Mucosa of descending colon (tissue), 3 donors: ENCODE measurements around the gene GLIS1. TPM values are rescaled to one million over a fixed set of nuclear protein-coding genes. Genes with fewer than 3 reads are reported as not detected.

Experiments used
- ATAC-seq: fragments of 200-7000 bp; cut with Tn5 transposase; one replicate; pipeline ENCODE4 v1.9.1; 2020; ENCODE audit warnings: mild to moderate bottlenecking, moderate library complexity
- DNase-seq, 3 donors: peaks; one replicate each; pipeline ENCODE4 v3.0.0-alpha.2; 2020
- H3K36me3 ChIP-seq: fragments of 200-600 bp; one replicate; pipeline ENCODE4 v1.8.0; 2021; ENCODE audit warnings: low read depth, mild to moderate bottlenecking
- H3K4me1 ChIP-seq: fragments of 200-600 bp; one replicate; pipeline ENCODE4 v1.8.0; 2021; ENCODE audit warnings: low read depth, mild to moderate bottlenecking
- H3K4me3 ChIP-seq: fragments of 200-600 bp; one replicate; pipeline ENCODE4 v1.8.0; 2021; ENCODE audit warnings: mild to moderate bottlenecking
- H3K9me3 ChIP-seq: fragments of 200-600 bp; one replicate; pipeline ENCODE4 v1.8.0; 2021; ENCODE audit warnings: mild to moderate bottlenecking
- intact Hi-C, 2 donors: fragments of 100-400 bp; cut with DNase I in 1 of 2; cut with micrococcal nuclease in 1 of 2; formaldehyde crosslinking; loops; one replicate each; pipeline versions ENCODE4 v1.11.0 to v1.11.1; 2022; cut with DNase I, micrococcal nuclease
- total RNA-seq, 3 donors: library from RNA; stranded (reverse); fragmentation: NEBNext Ultra II Directional in 2 of 3; extraction: Animal tissue kit (Norgen Biotek cat#: 25700) in 2 of 3; gene quantifications; one replicate each; pipeline versions ENCODE4 v1.2.1 to v1.2.4, GENCODE V29; 2021 to 2023
- TF ChIP-seq, protein P1 (sequence below): fragments of 200-600 bp; IDR thresholded peaks from one replicate; pipeline ENCODE4 v1.8.0; 2022; ENCODE audit warnings: antibody characterized with exemption, mild to moderate bottlenecking
- donor health status: DM: no; HTN: no; CAD: no; lungs with moderate emphysema.
- donor health status: DM: no; HTN: no; CAD: no.
- donor health status: DM: no; HTN: yes; CAD: no.

Gene GLIS1
- total RNA-seq, 3 donors from 2014 or later, result 0.09 to 0.24 (median 0.14) TPM

DNA sequence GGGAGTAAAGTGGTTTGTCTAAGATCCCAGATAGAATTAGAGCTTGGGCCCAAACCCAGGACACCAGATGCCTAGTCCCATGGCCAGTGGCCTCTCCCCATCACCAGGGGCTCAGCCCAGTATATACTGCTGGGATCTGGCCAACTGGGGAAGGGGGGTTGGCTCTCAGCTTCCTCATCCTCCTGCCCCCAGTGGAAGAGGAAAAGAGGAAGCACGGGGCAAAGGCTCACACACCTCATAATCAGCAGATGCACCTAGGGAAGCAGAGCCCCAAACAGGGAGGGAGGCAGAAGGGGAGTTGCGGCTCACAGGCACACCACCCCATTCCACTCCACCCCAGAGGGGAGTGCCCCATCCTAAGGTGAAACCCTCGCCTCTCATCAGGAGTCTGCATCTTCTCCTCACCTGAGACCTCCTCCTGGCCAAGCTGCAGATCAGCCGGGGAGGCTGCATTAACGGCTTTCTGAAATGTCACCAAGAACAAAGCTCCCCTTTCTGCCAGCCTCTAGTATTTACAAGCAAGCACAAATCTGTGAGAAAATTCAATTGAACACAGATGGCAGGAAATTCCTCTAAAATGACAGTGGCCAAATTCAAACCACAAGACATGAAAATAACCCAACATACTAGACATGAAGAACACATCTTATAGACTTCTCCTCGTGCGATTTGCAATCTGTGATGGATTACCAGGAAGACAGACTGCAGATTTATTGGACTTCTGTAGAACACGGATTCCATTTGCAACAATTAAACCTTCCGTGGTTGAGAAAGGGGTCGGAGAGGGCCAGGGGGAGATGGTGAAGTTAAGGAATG is 82.8 kb downstream of the GLIS1 start:
- TF ChIP-seq, protein P1, sequence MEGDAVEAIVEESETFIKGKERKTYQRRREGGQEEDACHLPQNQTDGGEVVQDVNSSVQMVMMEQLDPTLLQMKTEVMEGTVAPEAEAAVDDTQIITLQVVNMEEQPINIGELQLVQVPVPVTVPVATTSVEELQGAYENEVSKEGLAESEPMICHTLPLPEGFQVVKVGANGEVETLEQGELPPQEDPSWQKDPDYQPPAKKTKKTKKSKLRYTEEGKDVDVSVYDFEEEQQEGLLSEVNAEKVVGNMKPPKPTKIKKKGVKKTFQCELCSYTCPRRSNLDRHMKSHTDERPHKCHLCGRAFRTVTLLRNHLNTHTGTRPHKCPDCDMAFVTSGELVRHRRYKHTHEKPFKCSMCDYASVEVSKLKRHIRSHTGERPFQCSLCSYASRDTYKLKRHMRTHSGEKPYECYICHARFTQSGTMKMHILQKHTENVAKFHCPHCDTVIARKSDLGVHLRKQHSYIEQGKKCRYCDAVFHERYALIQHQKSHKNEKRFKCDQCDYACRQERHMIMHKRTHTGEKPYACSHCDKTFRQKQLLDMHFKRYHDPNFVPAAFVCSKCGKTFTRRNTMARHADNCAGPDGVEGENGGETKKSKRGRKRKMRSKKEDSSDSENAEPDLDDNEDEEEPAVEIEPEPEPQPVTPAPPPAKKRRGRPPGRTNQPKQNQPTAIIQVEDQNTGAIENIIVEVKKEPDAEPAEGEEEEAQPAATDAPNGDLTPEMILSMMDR, result no peak
- DNase-seq (no peak), ATAC-seq (no peak)
- H3K36me3 ChIP-seq, result no peaks in the 10 kb centered on the region
- no peaks in the 10 kb centered on the region for H3K9me3 ChIP-seq
- intact Hi-C loops, result no loop called here
- no peaks in the 10 kb centered on the region for H3K4me1 ChIP-seq
- H3K4me3 ChIP-seq, result no peak overlapping the region

DNA sequence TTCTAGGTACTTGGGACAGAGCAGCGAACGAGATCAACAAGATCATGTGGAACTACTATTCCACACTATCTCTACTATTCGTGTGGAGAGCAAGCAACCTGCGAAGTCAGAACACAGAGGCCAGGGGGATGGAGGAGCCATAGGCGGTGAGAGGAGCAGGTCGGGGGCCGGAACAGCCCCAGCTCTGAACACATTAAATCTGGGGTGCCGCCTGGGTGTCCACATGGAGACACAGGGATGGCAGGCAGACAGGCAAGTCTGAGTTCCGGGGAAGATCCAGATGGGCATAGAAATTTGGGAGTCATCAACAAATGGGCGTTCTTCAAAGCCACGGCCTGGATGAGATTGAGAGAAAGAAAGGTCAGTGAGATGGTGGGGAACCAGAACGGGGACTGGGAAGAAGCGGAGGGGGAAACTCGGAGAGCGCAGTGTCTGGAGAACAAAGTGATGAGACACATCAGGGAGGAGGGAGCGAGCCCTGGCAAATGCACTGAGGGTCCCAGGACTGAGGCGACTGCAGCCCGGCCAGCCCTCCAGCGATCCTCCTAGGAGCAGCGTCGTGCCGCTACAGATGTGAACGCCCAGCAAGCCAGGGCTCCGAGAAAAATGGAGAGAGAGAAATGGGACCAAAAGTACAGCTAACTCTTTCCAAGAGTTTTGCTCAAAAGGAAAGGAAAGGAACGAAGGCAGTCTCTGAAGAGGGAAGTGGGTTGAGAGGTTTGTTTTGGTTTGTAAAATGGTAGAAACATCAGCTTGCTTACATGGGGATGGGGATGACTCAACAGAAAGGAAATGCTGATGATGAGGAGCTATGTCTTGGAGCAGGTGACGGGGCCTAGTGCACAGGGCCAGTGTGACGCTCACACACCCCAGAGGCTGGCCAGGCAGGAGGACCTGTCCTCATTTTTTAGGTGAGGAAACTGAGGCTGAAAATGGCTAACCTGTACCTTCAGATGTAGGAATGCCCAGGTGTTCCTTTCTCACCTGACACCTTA is 84.5 kb downstream of the GLIS1 start:
- DNase-seq, result no peak
- Histone ChIP-seq H3K36me3 (no peaks in the 10 kb centered on the region), H3K4me1 (no peaks in the 10 kb centered on the region), H3K4me3 (no peak overlapping the region), H3K9me3 (no peaks in the 10 kb centered on the region)
- intact Hi-C loops, result no loop called here
- TF ChIP-seq, protein P1, result no peak
- ATAC-seq, result no peak

DNA sequence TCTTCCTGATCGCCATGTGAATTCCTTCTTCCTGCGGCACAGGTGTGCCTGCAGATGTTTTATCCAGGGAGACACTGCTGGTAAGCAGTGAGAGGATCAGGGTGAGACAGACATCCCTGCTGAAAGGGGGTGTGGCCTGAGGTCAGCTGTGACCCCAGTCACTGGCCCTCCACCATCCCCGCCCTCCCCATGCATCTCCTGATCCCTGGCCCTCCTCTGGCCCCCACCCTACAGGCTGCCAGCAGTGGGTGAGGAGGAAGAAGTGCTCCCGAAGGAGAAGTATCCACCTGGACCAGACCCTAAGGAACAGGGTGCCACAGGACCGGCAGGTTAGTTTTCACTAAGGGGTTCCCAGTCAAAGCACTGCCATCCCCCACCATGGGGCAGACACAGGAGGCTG is 85.3 kb downstream of the GLIS1 start:
- no peaks in the 10 kb centered on the region for H3K4me1 ChIP-seq
- no peak for ATAC-seq
- no peaks in the 10 kb centered on the region for H3K9me3 ChIP-seq
- intact Hi-C loops, result no loop called here
- TF ChIP-seq, protein P1, result no peak
- no peak overlapping the region for H3K4me3 ChIP-seq
- no peaks in the 10 kb centered on the region for H3K36me3 ChIP-seq
- DNase-seq, result no peak

DNA sequence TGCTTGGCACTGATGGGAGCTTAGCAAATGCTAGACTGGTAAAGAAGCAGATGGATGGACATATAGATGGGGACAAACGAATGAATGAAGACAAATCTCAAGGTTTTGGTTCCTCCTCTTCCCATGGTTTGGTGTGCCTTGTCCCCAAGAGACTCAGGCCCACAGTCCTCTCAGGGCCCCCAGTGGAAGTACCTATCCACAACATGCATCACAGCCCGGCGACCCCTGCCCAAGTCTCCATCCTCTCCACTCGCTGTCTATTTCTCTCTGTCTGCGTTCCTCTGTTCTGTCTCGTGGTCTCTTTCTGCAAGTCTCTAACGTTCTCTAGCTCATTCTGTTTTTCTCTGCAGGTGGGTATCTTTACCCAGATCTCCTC is 85.8 kb downstream of the GLIS1 start:
- H3K9me3 ChIP-seq, result no peaks in the 10 kb centered on the region
- intact Hi-C loops, result no loop called here
- DNase-seq (no peak), ATAC-seq (no peak)
- TF ChIP-seq, protein P1, result no peak
- no peaks in the 10 kb centered on the region for H3K4me1 ChIP-seq
- no peak overlapping the region for H3K4me3 ChIP-seq
- no peaks in the 10 kb centered on the region for H3K36me3 ChIP-seq

DNA sequence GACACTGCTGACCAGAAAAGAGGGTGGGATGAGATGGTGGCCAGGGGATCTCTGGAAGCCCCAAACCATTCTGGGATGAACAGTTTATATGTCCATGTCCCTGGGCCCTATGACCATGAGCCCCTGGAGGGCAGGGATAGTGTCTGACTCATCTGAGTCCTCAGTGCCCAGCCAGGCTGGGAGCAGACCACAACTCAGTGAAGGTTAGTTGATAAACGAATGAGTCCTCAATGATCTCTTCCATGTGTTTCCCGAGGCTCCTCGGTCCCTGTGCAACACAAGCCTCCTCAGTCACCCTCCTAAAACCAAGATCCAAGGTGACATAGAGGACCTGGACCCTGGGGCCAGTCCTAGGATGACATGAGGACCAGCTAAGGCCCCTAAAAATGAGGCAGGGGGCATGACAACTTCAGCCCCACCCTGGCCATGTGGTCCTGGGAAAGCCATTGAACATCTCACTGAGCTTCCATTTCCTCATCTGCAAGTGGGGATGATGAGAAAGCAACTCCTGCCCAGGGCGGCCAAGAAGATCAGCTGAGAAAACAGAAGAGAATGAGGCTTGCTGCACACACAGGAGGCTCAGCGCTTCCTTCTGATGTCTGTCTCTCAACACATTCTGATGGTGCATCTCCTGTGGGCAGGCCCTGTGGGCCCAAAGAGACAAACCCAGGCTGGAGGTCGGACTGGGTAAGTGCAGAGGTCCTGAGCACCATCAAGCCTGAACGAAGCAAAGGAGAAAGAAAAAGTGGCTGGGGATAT is 86.3 kb downstream of the GLIS1 start:
- TF ChIP-seq, protein P1, result no peak
- DNase-seq (no peak), ATAC-seq (no peak)
- H3K9me3 ChIP-seq, result no peaks in the 10 kb centered on the region
- no peaks in the 10 kb centered on the region for H3K36me3 ChIP-seq
- H3K4me3 ChIP-seq, result no peak overlapping the region
- intact Hi-C loops, result no loop called here
- no peaks in the 10 kb centered on the region for H3K4me1 ChIP-seq
